ENCODE data around the gene PREX1. TPM values are rescaled to one million over a fixed set of nuclear protein-coding genes. Genes with fewer than 3 reads are reported as not detected.

PREX1 gene
- total RNA-seq, 1 experiment from 2014 or later, result not detected

DNA sequence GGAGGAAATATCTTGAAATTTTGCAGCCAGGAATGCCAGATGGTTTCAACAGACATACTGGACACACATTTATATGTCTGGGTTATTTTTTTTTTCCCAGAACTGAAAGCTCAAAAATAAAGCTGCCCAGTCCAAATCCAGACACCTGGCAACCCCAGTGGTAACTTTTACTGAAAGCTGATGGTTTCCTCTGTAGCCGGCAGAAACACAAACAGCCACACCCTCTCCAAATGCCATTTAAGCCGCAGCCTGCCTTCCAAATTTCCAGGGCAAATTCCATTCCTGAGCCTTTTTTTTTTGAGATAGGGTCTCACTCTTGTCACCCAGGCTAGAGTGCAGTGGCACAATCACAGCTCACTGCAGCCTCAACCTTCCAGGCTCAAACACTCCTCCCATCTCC is 6.5 kb upstream of the PREX1 start:
- Mint-ChIP-seq H3K4me1 (ENCODE audit: insufficient read depth, unreplicated experiment) (no peaks in the 10 kb centered on the region), H3K27me3 (ENCODE audit: insufficient read depth, unreplicated experiment) (peaks cover 27% of the 10 kb centered on the region), H3K36me3 (ENCODE audit: insufficient read depth, unreplicated experiment) (peaks cover 5% of the 10 kb centered on the region), H3K4me3 (ENCODE audit: unreplicated experiment) (no peak overlapping the region), H3K27ac (ENCODE audit: low read depth, unreplicated experiment) (no peak overlapping the region), H3K9me3 (ENCODE audit: unreplicated experiment) (no peaks in the 10 kb centered on the region)
- intact Hi-C loops (cut with micrococcal nuclease), result no loop called here
- POLR2A ChIA-PET, result no interaction called here
- DNase-seq (ENCODE audit: unreplicated experiment), result no peak
- BruUV-seq (replicated peaks), result no TSS peak
- TF ChIP-seq, protein P1, sequence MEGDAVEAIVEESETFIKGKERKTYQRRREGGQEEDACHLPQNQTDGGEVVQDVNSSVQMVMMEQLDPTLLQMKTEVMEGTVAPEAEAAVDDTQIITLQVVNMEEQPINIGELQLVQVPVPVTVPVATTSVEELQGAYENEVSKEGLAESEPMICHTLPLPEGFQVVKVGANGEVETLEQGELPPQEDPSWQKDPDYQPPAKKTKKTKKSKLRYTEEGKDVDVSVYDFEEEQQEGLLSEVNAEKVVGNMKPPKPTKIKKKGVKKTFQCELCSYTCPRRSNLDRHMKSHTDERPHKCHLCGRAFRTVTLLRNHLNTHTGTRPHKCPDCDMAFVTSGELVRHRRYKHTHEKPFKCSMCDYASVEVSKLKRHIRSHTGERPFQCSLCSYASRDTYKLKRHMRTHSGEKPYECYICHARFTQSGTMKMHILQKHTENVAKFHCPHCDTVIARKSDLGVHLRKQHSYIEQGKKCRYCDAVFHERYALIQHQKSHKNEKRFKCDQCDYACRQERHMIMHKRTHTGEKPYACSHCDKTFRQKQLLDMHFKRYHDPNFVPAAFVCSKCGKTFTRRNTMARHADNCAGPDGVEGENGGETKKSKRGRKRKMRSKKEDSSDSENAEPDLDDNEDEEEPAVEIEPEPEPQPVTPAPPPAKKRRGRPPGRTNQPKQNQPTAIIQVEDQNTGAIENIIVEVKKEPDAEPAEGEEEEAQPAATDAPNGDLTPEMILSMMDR (IDR thresholded peaks at IDR 0.05; ENCODE audit: unreplicated experiment), result no peak
- CTCF ChIA-PET, result interaction anchor here (0.6 kb wide), 1 partner anchor 167 kb away, joined by 3 read pairs; no protein-coding TSS in a partner anchor

DNA sequence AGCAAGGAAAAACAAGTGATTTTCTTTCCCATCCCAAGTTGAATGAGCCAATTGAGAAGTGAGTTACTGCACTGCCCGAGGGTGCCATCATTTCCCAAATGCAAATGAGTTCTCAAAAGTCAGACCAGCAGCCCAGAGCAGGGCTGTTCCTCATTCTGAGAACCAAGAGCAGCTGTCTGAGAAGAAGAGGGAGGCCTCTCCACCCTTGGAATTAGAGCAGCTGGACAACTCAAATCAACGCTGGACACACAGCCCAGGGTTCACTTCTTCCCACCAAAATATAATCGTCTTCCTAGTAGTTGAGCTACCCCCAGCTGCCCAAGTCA is 4.6 kb upstream of the PREX1 start:
- H3K36me3 Mint-ChIP-seq (ENCODE audit: insufficient read depth, unreplicated experiment), result peaks cover 5% of the 10 kb centered on the region

DNA sequence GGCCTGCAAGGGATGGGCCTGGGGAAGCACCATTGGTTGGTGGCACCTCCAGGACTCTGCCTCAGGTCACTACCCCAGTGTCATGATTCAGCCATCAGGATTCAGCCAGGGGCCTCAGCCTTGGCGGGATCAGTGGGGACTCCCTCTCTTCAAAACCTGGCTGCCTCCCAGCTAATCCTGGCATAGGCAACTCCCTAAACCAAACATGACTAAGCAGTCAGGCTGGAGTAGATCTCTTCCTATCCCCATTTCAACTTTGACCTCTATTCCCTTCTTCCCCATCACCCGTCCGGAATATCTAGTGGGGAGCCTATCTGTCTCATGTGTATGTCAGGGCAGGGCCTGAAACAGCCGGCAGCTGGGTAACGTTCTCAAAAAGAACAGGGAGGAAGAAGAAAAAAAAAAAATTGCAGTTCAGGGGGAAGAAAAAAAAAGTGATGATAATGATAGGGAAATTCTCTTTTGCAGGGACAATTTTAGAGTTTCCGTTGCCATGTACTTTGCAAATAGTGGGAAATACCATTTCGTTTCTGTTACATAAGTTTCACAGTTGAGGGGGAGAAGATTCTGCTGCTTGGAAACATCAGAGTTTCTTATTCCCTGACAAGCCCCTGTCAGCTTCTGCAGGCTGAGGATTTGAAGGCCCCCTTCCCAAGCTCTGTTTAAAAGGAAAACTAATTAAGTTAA is 4.1 kb upstream of the PREX1 start:
- no peaks in the 10 kb centered on the region for H3K4me1 Mint-ChIP-seq (ENCODE audit: insufficient read depth, unreplicated experiment)
- no TSS peak for BruUV-seq (replicated peaks)
- ChIA-PET CTCF (interaction anchor here (0.6 to 1.7 kb wide), 4 partner anchors 18 to 174 kb away, joined by 3 read pairs; no protein-coding TSS in a partner anchor), POLR2A (interaction anchor here (0.6 to 1.2 kb wide), 3 partner anchors 10 to 19 kb away, joined by 3 to 4 read pairs (median 3); no protein-coding TSS in a partner anchor)
- TF ChIP-seq, protein P1 (IDR thresholded peaks at IDR 0.05; ENCODE audit: unreplicated experiment), result no peak
- intact Hi-C loops (cut with micrococcal nuclease), result no loop called here
- peak; percentile 60 for DNase-seq (ENCODE audit: unreplicated experiment)
- H3K4me3 Mint-ChIP-seq (ENCODE audit: unreplicated experiment), result no peak overlapping the region
- no peaks in the 10 kb centered on the region for H3K9me3 Mint-ChIP-seq (ENCODE audit: unreplicated experiment)
- peaks cover 5% of the 10 kb centered on the region for H3K36me3 Mint-ChIP-seq (ENCODE audit: insufficient read depth, unreplicated experiment)
- H3K27ac Mint-ChIP-seq (ENCODE audit: low read depth, unreplicated experiment), result no peak overlapping the region
- peaks cover 24% of the 10 kb centered on the region for H3K27me3 Mint-ChIP-seq (ENCODE audit: insufficient read depth, unreplicated experiment)

More for the DNA sequence above, 4.6 kb upstream of the PREX1 start:
- Mint-ChIP-seq H3K4me1 (ENCODE audit: insufficient read depth, unreplicated experiment) (no peaks in the 10 kb centered on the region), H3K9me3 (ENCODE audit: unreplicated experiment) (no peaks in the 10 kb centered on the region), H3K27ac (ENCODE audit: low read depth, unreplicated experiment) (no peak overlapping the region), H3K4me3 (ENCODE audit: unreplicated experiment) (no peak overlapping the region), H3K27me3 (ENCODE audit: insufficient read depth, unreplicated experiment) (peaks cover 24% of the 10 kb centered on the region)
- intact Hi-C loops (cut with micrococcal nuclease), result no loop called here
- no TSS peak for BruUV-seq (replicated peaks)
- POLR2A ChIA-PET, result interaction anchor here (0.6 to 1.2 kb wide), 3 partner anchors 9 to 18 kb away, joined by 3 to 4 read pairs (median 3); no protein-coding TSS in a partner anchor
- TF ChIP-seq, protein P1 (IDR thresholded peaks at IDR 0.05; ENCODE audit: unreplicated experiment), result no peak
- DNase-seq (ENCODE audit: unreplicated experiment), result no peak
- CTCF ChIA-PET, result interaction anchor here (0.6 to 1.7 kb wide), 2 partner anchors 18 to 173 kb away, joined by 3 read pairs; no protein-coding TSS in a partner anchor

DNA sequence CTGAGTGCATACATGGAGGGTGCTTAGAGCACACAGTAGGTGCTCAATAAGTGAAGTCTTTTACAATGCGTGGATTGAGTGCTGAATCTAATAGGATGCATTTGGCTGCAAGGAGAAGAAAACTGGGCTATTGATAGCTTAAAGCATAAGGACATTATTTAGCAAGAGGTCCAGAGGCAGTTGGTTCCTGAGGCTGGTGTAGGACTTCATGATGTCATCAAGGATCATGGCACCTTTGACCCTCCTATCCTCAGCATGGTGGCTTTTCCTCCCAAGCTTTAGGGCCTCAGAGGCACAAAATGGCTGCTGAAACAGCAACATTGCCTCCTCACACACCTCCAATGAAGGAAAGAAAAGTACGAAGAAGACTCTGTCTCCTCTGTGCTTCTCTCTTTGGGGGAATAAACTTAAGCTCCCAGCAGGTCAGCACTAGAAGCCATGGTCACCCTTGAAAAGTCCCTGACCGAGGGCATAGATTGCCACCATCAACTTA is 3.1 kb upstream of the PREX1 start:
- BruUV-seq (replicated peaks), result no TSS peak
- TF ChIP-seq, protein P1 (IDR thresholded peaks at IDR 0.05; ENCODE audit: unreplicated experiment), result no peak
- intact Hi-C loops (cut with micrococcal nuclease), result no loop called here
- Mint-ChIP-seq H3K27me3 (ENCODE audit: insufficient read depth, unreplicated experiment) (peaks cover 22% of the 10 kb centered on the region), H3K36me3 (ENCODE audit: insufficient read depth, unreplicated experiment) (peaks cover 2% of the 10 kb centered on the region), H3K4me1 (ENCODE audit: insufficient read depth, unreplicated experiment) (no peaks in the 10 kb centered on the region), H3K4me3 (ENCODE audit: unreplicated experiment) (no peak overlapping the region), H3K27ac (ENCODE audit: low read depth, unreplicated experiment) (no peak overlapping the region), H3K9me3 (ENCODE audit: unreplicated experiment) (no peaks in the 10 kb centered on the region)
- DNase-seq (ENCODE audit: unreplicated experiment), result no peak
- ChIA-PET CTCF (interaction anchor here (0.9 to 1.0 kb wide), 2 partner anchors 74 to 173 kb away, joined by 3 read pairs; no protein-coding TSS in a partner anchor), POLR2A (interaction anchor here (0.6 kb wide), 1 partner anchor 1085 kb away, joined by 3 read pairs; no protein-coding TSS in a partner anchor)
